ENCODE results near the gene FBN2.

FBN2 gene

GRCh38 chr5:128376577-128376976, 161.5 kb downstream of the FBN2 start:
- DNase-seq (ENCODE audit: low read depth in 3 of 3, low spot score in 1 of 3) = no peak

GRCh38 chr5:128366147-128366546, 171.9 kb downstream of the FBN2 start:
- no peak for DNase-seq (ENCODE audit: low read depth in 3 of 3, low spot score in 1 of 3)

GRCh38 chr5:128362370-128362769, 175.7 kb downstream of the FBN2 start:
- no peak for DNase-seq (ENCODE audit: low read depth in 3 of 3, low spot score in 1 of 3)

- DNase-seq (ENCODE audit: low read depth in 3 of 3, low spot score in 1 of 3) = no peak
These were observed 179.2 kb downstream of the FBN2 start for GRCh38 chr5:128358826-128359225.

- DNase-seq (ENCODE audit: low read depth in 3 of 3, low spot score in 1 of 3) = no peak
These were observed 180.8 kb downstream of the FBN2 start for GRCh38 chr5:128357226-128357625.

- DNase-seq (ENCODE audit: low read depth in 3 of 3, low spot score in 1 of 3) = no peak
These were observed 182.1 kb downstream of the FBN2 start for GRCh38 chr5:128355961-128356360.

- no peak for DNase-seq (ENCODE audit: low read depth in 3 of 3, low spot score in 1 of 3)
These were observed 184.5 kb downstream of the FBN2 start for GRCh38 chr5:128353441-128354107.

- DNase-seq (ENCODE audit: low read depth in 3 of 3, low spot score in 1 of 3) = no peak
These were observed 187.3 kb downstream of the FBN2 start for GRCh38 chr5:128350705-128351104.

- no peak for DNase-seq (ENCODE audit: low read depth in 3 of 3, low spot score in 1 of 3)
These were observed 188.8 kb downstream of the FBN2 start for GRCh38 chr5:128349044-128349858.

GRCh38 chr5:128346038-128346437, 192.0 kb downstream of the FBN2 start:
- DNase-seq (ENCODE audit: low read depth in 3 of 3, low spot score in 1 of 3) = no peak

GRCh38 chr5:128345247-128345646, 192.8 kb downstream of the FBN2 start:
- no peak for DNase-seq (ENCODE audit: low read depth in 3 of 3, low spot score in 1 of 3)

GRCh38 chr5:128343168-128343567, 194.9 kb downstream of the FBN2 start:
- no peak for DNase-seq (ENCODE audit: low read depth in 3 of 3, low spot score in 1 of 3)

- DNase-seq (ENCODE audit: low read depth in 3 of 3, low spot score in 1 of 3) = no peak
These were observed 197.0 kb downstream of the FBN2 start for GRCh38 chr5:128341056-128341455.

GRCh38 chr5:128340648-128341047, 197.4 kb downstream of the FBN2 start:
- no peak for DNase-seq (ENCODE audit: low read depth in 3 of 3, low spot score in 1 of 3)

- no peak for DNase-seq (ENCODE audit: low read depth in 3 of 3, low spot score in 1 of 3)
These were observed 198.5 kb downstream of the FBN2 start for GRCh38 chr5:128339585-128339984.

- no peak for DNase-seq (ENCODE audit: low read depth in 3 of 3, low spot score in 1 of 3)
These were observed 199.4 kb downstream of the FBN2 start for GRCh38 chr5:128338649-128339048.

GRCh38 chr5:128335339-128335738, 202.7 kb downstream of the FBN2 start:
- no peak for DNase-seq (ENCODE audit: low read depth in 3 of 3, low spot score in 1 of 3)

GRCh38 chr5:128334010-128334716, 203.9 kb downstream of the FBN2 start:
- DNase-seq (ENCODE audit: low read depth in 3 of 3, low spot score in 1 of 3) = no peak

- no peak for DNase-seq (ENCODE audit: low read depth in 3 of 3, low spot score in 1 of 3)
These were observed 206.8 kb downstream of the FBN2 start for GRCh38 chr5:128331261-128331660.

GRCh38 chr5:128329386-128329939, 208.6 kb downstream of the FBN2 start:
- DNase-seq (ENCODE audit: low read depth in 3 of 3, low spot score in 1 of 3) = no peak

GRCh38 chr5:128328446-128328845, 209.6 kb downstream of the FBN2 start:
- DNase-seq (ENCODE audit: low read depth in 3 of 3, low spot score in 1 of 3) = no peak

GRCh38 chr5:128328007-128328406, 210.0 kb downstream of the FBN2 start:
- no peak for DNase-seq (ENCODE audit: low read depth in 3 of 3, low spot score in 1 of 3)

Data from stimulated activated CD4-positive, alpha-beta T cell treated with anti-CD3 and anti-CD28 coated beads, TNF-alpha, amount 100 ng/mL, for 1 hour (primary cell).